ENCODE measurements around the gene SLC22A12. TPM values are rescaled to one million over a fixed set of nuclear protein-coding genes. Genes with fewer than 3 reads are reported as not detected.

The SLC22A12 gene
- total and polyA plus RNA-seq, 2 of the 8 experiments (the other 6 are each of a cell fraction or from before 2014, with no cell fraction given) = not detected

DNA sequence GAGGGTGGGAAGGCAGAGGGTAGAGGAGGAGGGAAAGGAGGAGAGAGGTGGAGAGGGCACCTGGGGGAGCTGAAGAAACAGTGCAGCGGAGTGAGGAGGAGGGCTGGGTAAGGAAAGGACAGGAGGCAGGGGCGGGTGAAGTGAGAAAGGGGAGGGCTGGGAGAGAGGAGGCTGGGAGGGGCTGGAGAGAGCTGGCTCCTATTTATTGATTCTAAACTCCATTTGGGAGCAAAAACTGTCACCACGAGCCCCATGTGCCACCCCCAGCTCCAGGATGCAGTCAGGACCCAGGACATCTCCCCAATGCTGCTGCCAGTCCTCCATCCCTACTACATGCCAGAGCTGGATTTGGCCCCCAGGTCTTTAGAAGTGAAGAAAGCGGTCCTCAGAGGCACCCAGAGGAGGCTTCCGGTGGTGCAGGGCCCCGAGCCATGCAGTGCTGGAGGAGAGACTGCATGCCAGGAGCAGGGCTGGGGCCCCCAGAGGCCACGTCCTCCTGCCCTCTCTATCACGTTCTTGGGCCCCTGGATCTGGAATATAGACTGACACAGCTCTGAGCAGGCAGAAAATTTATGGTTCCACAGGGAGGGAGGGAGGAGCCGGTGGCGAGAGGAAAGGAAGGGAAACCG, 53.7 kb downstream of the SLC22A12 start:
- Histone ChIP-seq H2BK15ac (ENCODE audit: low read length) (0 out of 2 replicates have a peak overlapping the region, but pooled peaks have one; percentile 31), H4K5ac (ENCODE audit: insufficient read length, low read depth, low read length) (no peak overlapping the region), H2BK12ac (ENCODE audit: low read depth, low read length) (peak overlapping the region; percentile 100; the same call in 1 of the 2 replicates), H4K8ac (ENCODE audit: extremely low read depth, insufficient read depth, low read length) (no peak overlapping the region), H3K18ac (ENCODE audit: extremely low read depth, low read length) (no peak overlapping the region; the same call in 1 of the 2 replicates), H3K9ac (replicated peaks in 1 of 4; ENCODE audit: extremely low read depth in 1 of 4, low read depth in 3 of 4, low read length in 3 of 4) (peak overlapping the region in 1 of 4 experiments; percentile 38; a peak in 1 of 7 replicates), H3K27me3 (replicated peaks in 1 of 4; ENCODE audit: control insufficient read depth in 3 of 4, extremely low read depth in 1 of 4, insufficient read depth in 3 of 4, low read length in 3 of 4) (peaks cover 34 to 55% (median 52%) of the 10 kb centered on the region in 4 experiments), H3K4me1 (replicated peaks in 1 of 4; ENCODE audit: control insufficient read depth in 3 of 4, insufficient read depth in 4 of 4, low read length in 3 of 4) (peaks cover 4 to 23% (median 11%) of the 10 kb centered on the region in 4 experiments), H3K23me2 (ENCODE audit: low read depth, low read length) (peaks cover 20% of the 10 kb centered on the region), H3K79me2 (ENCODE audit: control insufficient read depth in 1 of 2, insufficient read depth in 2 of 2, low read length in 2 of 2) (no peaks in the 10 kb centered on the region), H3K79me1 (ENCODE audit: low read depth, low read length) (no peaks in the 10 kb centered on the region), H2BK5ac (ENCODE audit: low read depth, low read length) (peak overlapping the region; percentile 32; the same call in 1 of the 2 replicates), H3K4me3 (ENCODE audit: extremely low read depth in 1 of 4, insufficient read depth in 2 of 4, low read depth in 3 of 4, low read length in 4 of 4) (peak overlapping the region; percentile 29 to 73 (median 40); a peak in 6 of 8 replicates), H3K4ac (replicated peaks; ENCODE audit: insufficient read length, low read depth, low read length) (no peak overlapping the region), H2BK20ac (ENCODE audit: low read length) (no peak overlapping the region), H3K27ac (ENCODE audit: low read depth, low read length) (no peak overlapping the region), H3K4me2 (ENCODE audit: insufficient read depth in 1 of 2, low read depth in 2 of 2, low read length in 2 of 2) (peak overlapping the region; percentile 94 to 100), H3K56ac (replicated peaks; ENCODE audit: insufficient read length, low read depth, low read length) (no peak overlapping the region), H4K91ac (replicated peaks; ENCODE audit: insufficient read length, low read length) (no peak overlapping the region), H3K36me3 (ENCODE audit: control insufficient read depth in 2 of 4, insufficient read depth in 4 of 4, low read length in 3 of 4) (peaks cover 0 to 6% (median 0%) of the 10 kb centered on the region in 4 experiments; a peak in 1 of 8 replicates), H3K23ac (ENCODE audit: insufficient read length) (no peak overlapping the region), H3K14ac (ENCODE audit: insufficient read length) (no peak overlapping the region), H2AK5ac (ENCODE audit: low read depth, low read length) (0 out of 2 replicates have a peak overlapping the region, but pooled peaks have one; percentile 80), H2BK120ac (replicated peaks; ENCODE audit: low read depth, low read length) (no peak overlapping the region), H3K9me3 (ENCODE audit: insufficient read depth in 2 of 2, low read depth in 1 of 2, low read length in 1 of 2) (no peaks in the 10 kb centered on the region; a peak in 1 of 4 replicates), H2AFZ (ENCODE audit: low read length) (no peak overlapping the region), H4K20me1 (replicated peaks in 1 of 2; ENCODE audit: control insufficient read depth in 1 of 2, insufficient read depth in 2 of 2, low read length in 2 of 2) (peaks cover 2 to 7% of the 10 kb centered on the region in 2 experiments)
- WGBS, 2 experiments (ENCODE audit: extremely low coverage in 1 of 2, insufficient coverage in 1 of 2, insufficient read length in 1 of 2, insufficient replicate concordance in 2 of 2, low coverage in 1 of 2, low lambda C conversion rate in 2 of 2, missing lambda C conversion rate in 1 of 2) = 16% methylated on average over 11 of the region's 11 CpGs; no CpG with 5 or more reads in 1 of the 2 experiments
- no peak for FAIRE-seq
- TF ChIP-seq SIN3A (conservative IDR thresholded peaks at IDR 0.05 in 1 of 2, IDR thresholded peaks at IDR 0.05 in 1 of 2; ENCODE audit: low read depth in 1 of 2, low read length in 2 of 2) = 0 out of 4 replicates have a peak, but pooled peaks have one; percentile 19 to 48
- no peak for TF ChIP-seq RBBP5 (IDR thresholded peaks at IDR 0.05; ENCODE audit: borderline replicate concordance, low read depth, low read length)
- TF ChIP-seq RAD21 (IDR thresholded peaks at IDR 0.05 in 1 of 2, conservative IDR thresholded peaks at IDR 0.05 in 1 of 2; ENCODE audit: low read depth in 2 of 2, low read length in 2 of 2) = peak; percentile 55 to 63
- no peak for TF ChIP-seq KDM5A (IDR thresholded peaks at IDR 0.05; ENCODE audit: low read length)
- TF ChIP-seq RNF2 (IDR thresholded peaks at IDR 0.05; ENCODE audit: borderline replicate concordance, low read depth, low read length, missing control alignments, poor library complexity, severe bottlenecking) = peak; percentile 36
- TF ChIP-seq, protein P1, sequence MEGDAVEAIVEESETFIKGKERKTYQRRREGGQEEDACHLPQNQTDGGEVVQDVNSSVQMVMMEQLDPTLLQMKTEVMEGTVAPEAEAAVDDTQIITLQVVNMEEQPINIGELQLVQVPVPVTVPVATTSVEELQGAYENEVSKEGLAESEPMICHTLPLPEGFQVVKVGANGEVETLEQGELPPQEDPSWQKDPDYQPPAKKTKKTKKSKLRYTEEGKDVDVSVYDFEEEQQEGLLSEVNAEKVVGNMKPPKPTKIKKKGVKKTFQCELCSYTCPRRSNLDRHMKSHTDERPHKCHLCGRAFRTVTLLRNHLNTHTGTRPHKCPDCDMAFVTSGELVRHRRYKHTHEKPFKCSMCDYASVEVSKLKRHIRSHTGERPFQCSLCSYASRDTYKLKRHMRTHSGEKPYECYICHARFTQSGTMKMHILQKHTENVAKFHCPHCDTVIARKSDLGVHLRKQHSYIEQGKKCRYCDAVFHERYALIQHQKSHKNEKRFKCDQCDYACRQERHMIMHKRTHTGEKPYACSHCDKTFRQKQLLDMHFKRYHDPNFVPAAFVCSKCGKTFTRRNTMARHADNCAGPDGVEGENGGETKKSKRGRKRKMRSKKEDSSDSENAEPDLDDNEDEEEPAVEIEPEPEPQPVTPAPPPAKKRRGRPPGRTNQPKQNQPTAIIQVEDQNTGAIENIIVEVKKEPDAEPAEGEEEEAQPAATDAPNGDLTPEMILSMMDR (IDR thresholded peaks at IDR 0.05; ENCODE audit: control extremely low read depth in 1 of 3, insufficient read depth in 1 of 3, low read depth in 1 of 3, low read length in 3 of 3) = peak in 2 of 3 experiments; percentile 37 to 43; a peak in 3 of 4 replicates
- CTCF ChIA-PET (ENCODE audit: partially characterized antibody) = interaction anchor here (0.8 to 15.7 kb wide), 26 partner anchors 9 to 340 kb away, joined by 3 to 201 read pairs (median 5); partner anchors contain the start of gene RASGRP2
- peak in 1 of 2 experiments; percentile 67 for DNase-seq (ENCODE audit: low read depth in 1 of 2, low spot score in 2 of 2)
- POLR2A ChIA-PET (ENCODE audit: partially characterized antibody) = interaction anchor here (0.6 to 1.5 kb wide), 7 partner anchors 12 to 185 kb away, joined by 3 to 4 read pairs (median 4); no protein-coding TSS in a partner anchor

Measured in H1 (cell line).